HCT116 (cell line): ENCODE results near the gene VDAC2.

ENCODE experiments used
- ATF3 ChIP-seq: IDR thresholded peaks from 2 replicates; pipeline ENCODE4 v1.6.1; 2012
- CBX3 ChIP-seq: IDR thresholded peaks from 2 replicates; pipeline ENCODE4 v1.6.1; 2012; ENCODE audit warnings: low read depth
- CTCF ChIP-seq, 3 experiments: fragments of 200-600 bp in 1 of 3; sonication (generic) in 1 of 3; IDR thresholded peaks in 2 of 3; conservative IDR thresholded peaks in 1 of 3; 2 replicates each; pipeline ENCODE4 v1.5.1; 2012 to 2017; ENCODE audit warnings: low read depth in 2 of 3, low read length in 2 of 3, antibody characterized with exemption in 1 of 3, borderline replicate concordance in 1 of 3, control low read depth in 1 of 3, mild to moderate bottlenecking in 1 of 3, mixed read lengths in 1 of 3, mixed run types in 1 of 3, moderate library complexity in 1 of 3; ENCODE audit not compliant: insufficient read depth in 1 of 3
- EGR1 ChIP-seq: IDR thresholded peaks from 2 replicates; pipeline ENCODE4 v1.6.1; 2012; ENCODE audit warnings: low read depth
- EZH2 ChIP-seq: fragments of 200-600 bp; sonication (generic); IDR thresholded peaks from 2 replicates; pipeline ENCODE4 v1.6.1; 2017; ENCODE audit warnings: antibody characterized with exemption, mixed run types
- EZH2phosphoT487 ChIP-seq: fragments of 200-600 bp; IDR thresholded peaks from 2 replicates; pipeline ENCODE4 v1.6.1; 2018; ENCODE audit warnings: antibody characterized with exemption, borderline replicate concordance
- JUND ChIP-seq: IDR thresholded peaks from 2 replicates; pipeline ENCODE4 v1.6.1; 2012
- POLR2A ChIP-seq: IDR thresholded peaks from 2 replicates; pipeline ENCODE4 v1.7.0; 2011; ENCODE audit warnings: borderline replicate concordance; ENCODE audit not compliant: insufficient read depth, insufficient read length; ENCODE audit errors: extremely low read depth
- POLR2AphosphoS5 ChIP-seq: IDR thresholded peaks from 2 replicates; pipeline ENCODE4 v1.6.1; 2011; ENCODE audit warnings: mild to moderate bottlenecking, low read depth, low read length, moderate library complexity
- REST ChIP-seq: IDR thresholded peaks from 2 replicates; pipeline ENCODE4 v1.6.1; 2012; ENCODE audit warnings: low read depth
- YY1 ChIP-seq: IDR thresholded peaks from 2 replicates; pipeline ENCODE4 v1.6.1; 2011; ENCODE audit warnings: low read length, low read depth, moderate library complexity, mild to moderate bottlenecking; ENCODE audit not compliant: insufficient replicate concordance; ENCODE audit errors: extremely low read depth
- ZBTB33 ChIP-seq: IDR thresholded peaks from 2 replicates; pipeline ENCODE4 v1.6.1; 2011; ENCODE audit warnings: mild to moderate bottlenecking, low read length, moderate library complexity; ENCODE audit not compliant: insufficient replicate concordance; ENCODE audit errors: extremely low read depth
- ZNF274 ChIP-seq: fragments of 200-500 bp; sonication (Bioruptor generic); IDR thresholded peaks from 2 replicates; pipeline ENCODE4 v1.6.1; 2014; ENCODE audit warnings: mild to moderate bottlenecking, low read depth, low read length, inconsistent platforms

- TF ChIP-seq CTCF (IDR thresholded peaks at IDR 0.05 in 2 of 3, conservative IDR thresholded peaks at IDR 0.05 in 1 of 3; ENCODE audit: borderline replicate concordance in 1 of 3, insufficient read depth in 1 of 3, low read depth in 2 of 3, low read length in 2 of 3) = no peak
- TF ChIP-seq JUND = no peak
- TF ChIP-seq ZNF274 = no peak
- TF ChIP-seq EZH2 = no peak
- TF ChIP-seq POLR2A = no peak
- no peak for TF ChIP-seq REST
- no peak for TF ChIP-seq POLR2AphosphoS5
- TF ChIP-seq YY1 = no peak
- TF ChIP-seq EZH2phosphoT487 = no peak
- TF ChIP-seq EGR1 = no peak
- no peak for TF ChIP-seq ZBTB33
- no peak for TF ChIP-seq CBX3
- no peak for TF ChIP-seq ATF3
These were observed 40.4 kb upstream of the VDAC2 start for GRCh38 chr10:75170215-75170614.
